ENCODE data around the gene MYLK4.

DNA sequence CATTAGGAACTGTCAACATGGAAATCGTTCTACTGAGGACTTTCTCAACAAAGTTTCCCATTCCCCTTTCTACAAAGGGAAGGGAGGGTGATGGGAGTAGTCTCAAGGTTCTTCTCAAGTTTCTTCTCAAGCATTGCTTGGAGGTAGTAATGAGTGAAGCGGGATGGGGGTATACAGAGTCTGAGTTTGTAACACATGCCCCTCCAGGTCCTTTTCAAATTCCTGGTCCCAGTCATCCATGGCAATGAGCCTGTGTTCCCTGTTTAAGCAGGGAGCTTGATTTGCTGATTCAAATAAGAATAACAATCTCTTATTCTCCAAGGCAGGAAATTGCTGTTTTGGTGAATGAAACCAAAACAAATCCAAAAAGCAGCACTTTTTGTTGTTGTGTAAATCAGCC is 45.5 kb downstream of the MYLK4 start:
- no peak for TF ChIP-seq EZH2 (IDR thresholded peaks at IDR 0.05; ENCODE audit: borderline replicate concordance)
- TF ChIP-seq, protein P1, sequence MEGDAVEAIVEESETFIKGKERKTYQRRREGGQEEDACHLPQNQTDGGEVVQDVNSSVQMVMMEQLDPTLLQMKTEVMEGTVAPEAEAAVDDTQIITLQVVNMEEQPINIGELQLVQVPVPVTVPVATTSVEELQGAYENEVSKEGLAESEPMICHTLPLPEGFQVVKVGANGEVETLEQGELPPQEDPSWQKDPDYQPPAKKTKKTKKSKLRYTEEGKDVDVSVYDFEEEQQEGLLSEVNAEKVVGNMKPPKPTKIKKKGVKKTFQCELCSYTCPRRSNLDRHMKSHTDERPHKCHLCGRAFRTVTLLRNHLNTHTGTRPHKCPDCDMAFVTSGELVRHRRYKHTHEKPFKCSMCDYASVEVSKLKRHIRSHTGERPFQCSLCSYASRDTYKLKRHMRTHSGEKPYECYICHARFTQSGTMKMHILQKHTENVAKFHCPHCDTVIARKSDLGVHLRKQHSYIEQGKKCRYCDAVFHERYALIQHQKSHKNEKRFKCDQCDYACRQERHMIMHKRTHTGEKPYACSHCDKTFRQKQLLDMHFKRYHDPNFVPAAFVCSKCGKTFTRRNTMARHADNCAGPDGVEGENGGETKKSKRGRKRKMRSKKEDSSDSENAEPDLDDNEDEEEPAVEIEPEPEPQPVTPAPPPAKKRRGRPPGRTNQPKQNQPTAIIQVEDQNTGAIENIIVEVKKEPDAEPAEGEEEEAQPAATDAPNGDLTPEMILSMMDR (IDR thresholded peaks at IDR 0.05; ENCODE audit: poor library complexity) = no peak
- no peak for TF ChIP-seq EZH2phosphoT487 (IDR thresholded peaks at IDR 0.05; ENCODE audit: low read depth, severe bottlenecking, unreplicated experiment)
